ENCODE data around the gene CEP164. TPM values are rescaled to one million over a fixed set of nuclear protein-coding genes. Genes with fewer than 3 reads are reported as not detected.

The CEP164 gene
- total and polyA plus RNA-seq, 3 donors from 2014 or later, result 83.3 to 157 (median 111) TPM

DNA sequence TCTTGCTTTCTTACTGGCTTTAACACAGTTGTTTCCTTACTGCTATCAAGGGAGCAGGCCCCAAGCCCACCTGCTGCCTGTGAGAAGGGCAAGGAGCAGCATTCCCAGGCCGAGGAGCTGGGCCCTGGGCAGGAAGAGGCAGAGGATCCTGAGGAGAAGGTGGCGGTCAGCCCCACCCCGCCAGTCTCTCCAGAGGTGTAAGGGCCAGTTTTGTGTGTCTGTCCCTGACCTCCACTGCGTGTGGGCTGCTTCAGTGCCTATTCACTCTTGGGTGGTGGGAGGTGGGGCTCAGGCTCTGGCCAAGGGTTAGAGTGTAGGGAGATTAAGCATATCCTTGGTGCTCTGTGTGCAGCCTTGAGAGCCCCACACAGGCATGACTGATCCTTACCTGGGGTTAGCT lies 55.1 kb downstream of the CEP164 start:
- Histone ChIP-seq H3K27me3 (no peaks in the 10 kb centered on the region), H3K36me3 (ENCODE audit: low read depth, missing control alignments) (no peaks in the 10 kb centered on the region), H3K4me1 (no peaks in the 10 kb centered on the region), H3K27ac (no peak overlapping the region), H3K9me3 (no peaks in the 10 kb centered on the region), H3K4me3 (no peak overlapping the region)
- intact Hi-C loops (cut with DNase I; ENCODE audit: low total_unique reads), result no loop called here
- no peak for DNase-seq
- 83% methylated on average over 4 of the region's 4 CpGs; no CpG with 5 or more reads in 1 of the 2 donors for WGBS, 2 donors
- TF ChIP-seq, protein P1, sequence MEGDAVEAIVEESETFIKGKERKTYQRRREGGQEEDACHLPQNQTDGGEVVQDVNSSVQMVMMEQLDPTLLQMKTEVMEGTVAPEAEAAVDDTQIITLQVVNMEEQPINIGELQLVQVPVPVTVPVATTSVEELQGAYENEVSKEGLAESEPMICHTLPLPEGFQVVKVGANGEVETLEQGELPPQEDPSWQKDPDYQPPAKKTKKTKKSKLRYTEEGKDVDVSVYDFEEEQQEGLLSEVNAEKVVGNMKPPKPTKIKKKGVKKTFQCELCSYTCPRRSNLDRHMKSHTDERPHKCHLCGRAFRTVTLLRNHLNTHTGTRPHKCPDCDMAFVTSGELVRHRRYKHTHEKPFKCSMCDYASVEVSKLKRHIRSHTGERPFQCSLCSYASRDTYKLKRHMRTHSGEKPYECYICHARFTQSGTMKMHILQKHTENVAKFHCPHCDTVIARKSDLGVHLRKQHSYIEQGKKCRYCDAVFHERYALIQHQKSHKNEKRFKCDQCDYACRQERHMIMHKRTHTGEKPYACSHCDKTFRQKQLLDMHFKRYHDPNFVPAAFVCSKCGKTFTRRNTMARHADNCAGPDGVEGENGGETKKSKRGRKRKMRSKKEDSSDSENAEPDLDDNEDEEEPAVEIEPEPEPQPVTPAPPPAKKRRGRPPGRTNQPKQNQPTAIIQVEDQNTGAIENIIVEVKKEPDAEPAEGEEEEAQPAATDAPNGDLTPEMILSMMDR (IDR thresholded peaks at IDR 0.05), result no peak
- no peak for TF ChIP-seq POLR2A (IDR thresholded peaks at IDR 0.05)

DNA sequence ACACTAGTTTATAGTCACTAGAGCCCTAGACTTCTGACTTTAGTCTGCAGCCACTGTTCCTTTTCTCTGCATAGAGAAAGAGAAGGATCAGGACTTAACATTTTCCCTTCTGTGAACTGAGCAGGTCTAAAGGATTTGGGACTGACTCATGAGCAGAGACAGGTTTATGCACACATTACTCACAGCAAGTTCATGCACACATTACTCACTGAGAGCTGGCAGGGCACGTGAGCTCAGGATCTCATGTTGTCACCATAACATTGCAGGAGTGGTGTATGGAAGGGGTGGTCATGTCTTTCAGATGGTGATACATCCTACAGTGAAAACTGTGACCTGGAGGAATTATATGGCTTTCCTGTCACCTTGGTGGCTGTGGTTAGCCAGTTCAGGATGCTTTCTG lies 56.4 kb downstream of the CEP164 start:
- H3K4me1 ChIP-seq, result no peaks in the 10 kb centered on the region
- no peaks in the 10 kb centered on the region for H3K9me3 ChIP-seq
- TF ChIP-seq, protein P1 (IDR thresholded peaks at IDR 0.05), result no peak
- no peak for TF ChIP-seq POLR2A (IDR thresholded peaks at IDR 0.05)
- DNase-seq, result no peak
- 77 to 94% methylated on average over 1 of the region's 1 CpG for WGBS, 2 donors
- intact Hi-C loops (cut with DNase I; ENCODE audit: low total_unique reads), result no loop called here
- H3K4me3 ChIP-seq, result no peak overlapping the region
- no peaks in the 10 kb centered on the region for H3K36me3 ChIP-seq (ENCODE audit: low read depth, missing control alignments)
- H3K27ac ChIP-seq, result no peak overlapping the region
- no peaks in the 10 kb centered on the region for H3K27me3 ChIP-seq

DNA sequence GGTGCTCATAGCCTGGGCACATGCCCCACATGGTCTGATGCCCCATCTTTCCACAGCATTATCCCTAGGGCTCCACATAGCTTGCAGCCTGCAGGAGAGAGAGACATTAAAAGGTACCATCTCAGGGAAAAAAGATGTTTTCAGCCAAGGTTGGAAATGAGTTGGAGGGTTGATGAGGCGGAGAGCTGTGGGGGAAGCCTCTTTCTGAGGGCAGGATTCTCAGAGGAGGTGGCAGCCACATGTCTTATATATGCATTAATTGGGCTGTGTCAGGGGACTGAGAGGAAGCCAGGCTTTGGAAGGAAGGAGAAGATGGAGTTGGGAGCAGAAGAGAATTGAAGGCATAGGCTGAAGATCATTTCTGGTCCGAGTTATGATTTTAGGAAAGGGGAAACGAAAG lies 57.8 kb downstream of the CEP164 start:
- DNase-seq, result no peak
- Histone ChIP-seq H3K9me3 (no peaks in the 10 kb centered on the region), H3K4me3 (no peak overlapping the region), H3K36me3 (ENCODE audit: low read depth, missing control alignments) (no peaks in the 10 kb centered on the region), H3K4me1 (no peaks in the 10 kb centered on the region), H3K27me3 (no peaks in the 10 kb centered on the region), H3K27ac (no peak overlapping the region)
- TF ChIP-seq, protein P1 (IDR thresholded peaks at IDR 0.05), result no peak
- TF ChIP-seq POLR2A (IDR thresholded peaks at IDR 0.05), result no peak
- 97 to 100% methylated on average over 3 of the region's 3 CpGs for WGBS, 2 donors
- intact Hi-C loops (cut with DNase I; ENCODE audit: low total_unique reads), result no loop called here

DNA sequence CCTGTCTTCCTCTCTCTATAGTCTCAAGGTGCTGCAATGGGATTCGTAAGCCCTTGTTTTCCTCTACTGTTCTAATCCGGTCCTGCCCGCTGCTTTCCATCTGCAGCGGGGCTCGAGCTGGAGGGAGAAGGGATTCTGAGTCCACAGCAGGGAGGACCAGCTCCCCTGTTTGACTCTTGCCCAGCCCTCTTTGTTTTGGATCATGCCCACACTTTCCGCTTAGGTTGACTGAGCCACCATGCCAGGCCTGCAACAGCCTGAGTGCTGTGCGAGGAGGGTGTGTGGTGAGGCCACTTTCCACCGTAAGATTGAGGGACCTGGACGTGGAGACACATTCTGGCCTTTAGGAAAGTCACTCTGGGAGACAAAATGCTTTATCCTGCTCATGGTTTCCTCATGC lies 58.3 kb downstream of the CEP164 start:
- no peaks in the 10 kb centered on the region for H3K27me3 ChIP-seq
- no peaks in the 10 kb centered on the region for H3K9me3 ChIP-seq
- 95 to 96% methylated on average over 9 of the region's 9 CpGs for WGBS, 2 donors
- H3K27ac ChIP-seq, result no peak overlapping the region
- H3K4me1 ChIP-seq, result no peaks in the 10 kb centered on the region
- H3K36me3 ChIP-seq (ENCODE audit: low read depth, missing control alignments), result no peaks in the 10 kb centered on the region
- no peak for DNase-seq
- no peak overlapping the region for H3K4me3 ChIP-seq
- intact Hi-C loops (cut with DNase I; ENCODE audit: low total_unique reads), result no loop called here
- TF ChIP-seq POLR2A (IDR thresholded peaks at IDR 0.05), result no peak
- TF ChIP-seq, protein P1 (IDR thresholded peaks at IDR 0.05), result no peak

DNA sequence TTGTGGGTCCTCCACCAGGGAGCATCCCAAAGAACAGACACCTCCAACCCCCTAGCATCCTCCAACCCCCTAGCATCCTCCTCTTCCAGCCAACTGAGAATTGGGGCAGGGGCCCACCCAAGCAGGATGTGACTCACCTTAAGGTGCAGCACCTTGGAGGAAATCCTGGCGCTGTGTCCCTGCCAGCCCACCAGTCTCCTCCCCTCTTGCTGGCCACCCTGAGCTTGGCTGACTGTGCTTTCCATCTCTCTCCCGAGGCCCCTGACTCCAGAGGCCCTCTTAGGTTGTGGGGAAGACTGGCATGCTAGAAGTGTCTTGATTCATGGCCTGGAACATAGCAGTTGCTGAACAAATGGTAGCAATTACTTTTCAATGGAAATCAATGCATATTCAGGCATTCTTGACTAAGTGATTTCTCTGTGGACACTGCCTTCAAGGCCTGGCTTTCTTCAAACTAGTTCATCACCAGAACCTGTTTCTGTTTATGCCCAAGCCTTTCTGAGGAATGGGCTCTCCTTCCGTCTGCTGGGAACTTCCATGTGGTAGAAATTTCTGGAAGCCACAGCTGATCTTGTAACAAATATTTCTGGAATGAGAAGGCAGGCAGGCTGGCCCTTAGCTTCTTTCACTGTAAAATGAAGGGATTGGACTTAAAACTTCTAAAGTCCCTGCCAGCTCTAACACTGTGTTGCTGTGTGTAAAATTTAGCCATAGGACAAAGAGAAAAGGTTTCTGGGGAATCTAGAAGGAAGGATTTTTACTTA lies 60.5 kb downstream of the CEP164 start:
- Histone ChIP-seq H3K27ac (no peak overlapping the region), H3K27me3 (no peaks in the 10 kb centered on the region), H3K4me1 (no peaks in the 10 kb centered on the region), H3K9me3 (no peaks in the 10 kb centered on the region), H3K4me3 (no peak overlapping the region), H3K36me3 (ENCODE audit: low read depth, missing control alignments) (no peaks in the 10 kb centered on the region)
- no peak for TF ChIP-seq POLR2A (IDR thresholded peaks at IDR 0.05)
- TF ChIP-seq, protein P1 (IDR thresholded peaks at IDR 0.05), result no peak
- 83 to 85% methylated on average over 2 to 3 of the region's 3 CpGs for WGBS, 2 donors
- no peak for DNase-seq
- intact Hi-C loops (cut with DNase I; ENCODE audit: low total_unique reads), result no loop called here
